ENCODE data around the gene ATG5.

Gene ATG5

DNA sequence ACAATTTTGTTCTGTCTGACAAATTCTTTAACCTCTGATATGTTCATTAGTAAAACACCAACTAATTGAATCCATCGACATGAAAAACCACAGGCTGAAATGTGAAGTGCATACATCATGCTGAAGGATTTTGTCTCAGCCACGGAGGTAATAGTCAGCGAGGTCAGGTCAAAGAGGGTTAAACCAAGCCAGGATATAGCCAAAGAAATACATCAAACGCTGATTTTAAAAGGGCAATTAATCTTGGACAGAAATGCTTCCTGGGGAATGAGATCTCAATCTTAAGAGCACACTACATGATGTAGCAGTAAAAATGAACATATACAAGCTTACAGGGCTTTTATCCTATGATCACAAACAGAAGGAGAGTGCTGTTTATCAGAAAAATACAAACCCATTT lies 132.7 kb downstream of the ATG5 start:
- Histone ChIP-seq H3K27me3 (ENCODE audit: insufficient read depth, low read depth) (no peaks in the 10 kb centered on the region), H3K79me2 (ENCODE audit: insufficient read depth, low read depth) (no peaks in the 10 kb centered on the region), H3K4me1 (ENCODE audit: low read depth, poor library complexity, severe bottlenecking) (peaks cover 10% of the 10 kb centered on the region), H4K20me1 (ENCODE audit: insufficient read depth) (no peaks in the 10 kb centered on the region), H3K27ac (no peak overlapping the region), H3K4me3 (IDR thresholded peaks at IDR 0.05; ENCODE audit: insufficient read depth, low read depth, low read length) (no peak overlapping the region), H3K9ac (no peak overlapping the region), H3K36me3 (ENCODE audit: insufficient read depth) (no peaks in the 10 kb centered on the region), H2AFZ (ENCODE audit: low read depth) (no peak overlapping the region), H3K4me2 (no peak overlapping the region)
- TF ChIP-seq, protein P1, sequence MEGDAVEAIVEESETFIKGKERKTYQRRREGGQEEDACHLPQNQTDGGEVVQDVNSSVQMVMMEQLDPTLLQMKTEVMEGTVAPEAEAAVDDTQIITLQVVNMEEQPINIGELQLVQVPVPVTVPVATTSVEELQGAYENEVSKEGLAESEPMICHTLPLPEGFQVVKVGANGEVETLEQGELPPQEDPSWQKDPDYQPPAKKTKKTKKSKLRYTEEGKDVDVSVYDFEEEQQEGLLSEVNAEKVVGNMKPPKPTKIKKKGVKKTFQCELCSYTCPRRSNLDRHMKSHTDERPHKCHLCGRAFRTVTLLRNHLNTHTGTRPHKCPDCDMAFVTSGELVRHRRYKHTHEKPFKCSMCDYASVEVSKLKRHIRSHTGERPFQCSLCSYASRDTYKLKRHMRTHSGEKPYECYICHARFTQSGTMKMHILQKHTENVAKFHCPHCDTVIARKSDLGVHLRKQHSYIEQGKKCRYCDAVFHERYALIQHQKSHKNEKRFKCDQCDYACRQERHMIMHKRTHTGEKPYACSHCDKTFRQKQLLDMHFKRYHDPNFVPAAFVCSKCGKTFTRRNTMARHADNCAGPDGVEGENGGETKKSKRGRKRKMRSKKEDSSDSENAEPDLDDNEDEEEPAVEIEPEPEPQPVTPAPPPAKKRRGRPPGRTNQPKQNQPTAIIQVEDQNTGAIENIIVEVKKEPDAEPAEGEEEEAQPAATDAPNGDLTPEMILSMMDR (conservative IDR thresholded peaks at IDR 0.05; ENCODE audit: low read depth, low read length) = no peak

DNA sequence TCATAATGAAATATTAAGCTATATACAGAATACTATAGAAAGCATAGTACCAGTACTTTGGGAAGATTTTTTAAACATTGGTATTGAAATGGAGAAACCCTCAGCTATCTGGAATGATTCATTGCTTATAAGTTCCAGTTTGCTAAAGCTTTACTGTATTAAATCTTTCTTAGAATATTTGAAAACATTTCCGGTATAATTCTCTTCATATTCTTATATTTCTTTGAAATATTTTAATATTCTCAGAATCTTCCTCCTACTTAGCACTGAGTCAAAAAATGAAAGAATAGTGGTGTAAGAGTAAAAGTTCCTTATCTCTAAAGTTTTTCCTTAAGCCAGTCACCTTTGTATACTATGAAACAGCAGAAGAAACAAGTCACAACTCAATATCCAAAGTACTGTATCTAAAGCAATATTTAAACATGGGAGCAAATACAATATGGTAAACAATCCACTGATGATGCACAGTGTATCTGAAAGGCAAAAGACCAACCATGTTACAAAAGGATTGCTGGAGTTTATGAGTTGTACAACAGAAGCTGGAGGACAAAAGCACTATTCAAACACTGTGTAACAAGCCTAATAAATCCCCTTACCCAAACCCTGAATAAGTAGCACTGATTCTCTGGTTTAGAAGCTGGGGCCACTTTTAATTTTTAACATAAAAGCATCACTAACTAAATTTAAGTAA lies 137.3 kb downstream of the ATG5 start:
- Histone ChIP-seq H3K27me3 (ENCODE audit: insufficient read depth, low read depth) (no peaks in the 10 kb centered on the region), H3K4me1 (ENCODE audit: low read depth, poor library complexity, severe bottlenecking) (no peaks in the 10 kb centered on the region), H3K36me3 (ENCODE audit: insufficient read depth) (no peaks in the 10 kb centered on the region), H3K27ac (no peak overlapping the region), H3K79me2 (ENCODE audit: insufficient read depth, low read depth) (no peaks in the 10 kb centered on the region), H3K9ac (no peak overlapping the region), H3K4me3 (IDR thresholded peaks at IDR 0.05; ENCODE audit: insufficient read depth, low read depth, low read length) (no peak overlapping the region), H3K4me2 (no peak overlapping the region), H4K20me1 (ENCODE audit: insufficient read depth) (no peaks in the 10 kb centered on the region), H2AFZ (ENCODE audit: low read depth) (no peak overlapping the region)
- TF ChIP-seq, protein P1 (conservative IDR thresholded peaks at IDR 0.05; ENCODE audit: low read depth, low read length) = no peak

DNA sequence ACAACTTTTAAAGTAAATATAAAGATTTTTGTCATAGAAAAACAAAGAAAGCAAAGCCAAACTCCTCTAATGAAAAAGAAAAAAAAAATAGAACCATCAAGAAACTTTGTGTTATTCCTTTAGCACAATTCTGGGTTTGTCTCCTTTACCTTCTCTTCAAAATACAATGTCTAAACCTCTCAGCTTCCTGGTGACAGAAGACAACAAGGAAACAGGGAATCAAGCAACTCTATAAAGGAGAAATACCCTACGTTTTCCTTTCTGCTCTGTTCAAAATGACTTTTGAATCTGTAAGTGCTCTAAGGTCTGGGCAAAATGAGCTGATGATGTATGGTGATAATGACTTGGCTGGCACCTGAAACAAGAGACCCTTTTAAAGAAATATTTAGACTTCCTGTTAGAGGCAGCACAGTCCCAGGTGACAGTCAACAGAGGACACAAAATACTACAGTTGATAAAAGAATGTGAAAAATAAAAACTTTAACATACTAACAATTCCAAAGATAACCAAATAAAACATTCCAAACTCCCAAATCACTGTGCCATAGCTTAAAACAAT lies 138.1 kb downstream of the ATG5 start:
- H3K79me2 ChIP-seq (ENCODE audit: insufficient read depth, low read depth) = no peaks in the 10 kb centered on the region
- TF ChIP-seq, protein P1 (conservative IDR thresholded peaks at IDR 0.05; ENCODE audit: low read depth, low read length) = no peak
- no peaks in the 10 kb centered on the region for H4K20me1 ChIP-seq (ENCODE audit: insufficient read depth)
- H3K36me3 ChIP-seq (ENCODE audit: insufficient read depth) = no peaks in the 10 kb centered on the region
- H3K4me1 ChIP-seq (ENCODE audit: low read depth, poor library complexity, severe bottlenecking) = no peaks in the 10 kb centered on the region
- H3K4me3 ChIP-seq (IDR thresholded peaks at IDR 0.05; ENCODE audit: insufficient read depth, low read depth, low read length) = no peak overlapping the region
- no peak overlapping the region for H3K4me2 ChIP-seq
- no peak overlapping the region for H3K9ac ChIP-seq
- no peak overlapping the region for H2AFZ ChIP-seq (ENCODE audit: low read depth)
- H3K27ac ChIP-seq = no peak overlapping the region
- H3K27me3 ChIP-seq (ENCODE audit: insufficient read depth, low read depth) = no peaks in the 10 kb centered on the region

DNA sequence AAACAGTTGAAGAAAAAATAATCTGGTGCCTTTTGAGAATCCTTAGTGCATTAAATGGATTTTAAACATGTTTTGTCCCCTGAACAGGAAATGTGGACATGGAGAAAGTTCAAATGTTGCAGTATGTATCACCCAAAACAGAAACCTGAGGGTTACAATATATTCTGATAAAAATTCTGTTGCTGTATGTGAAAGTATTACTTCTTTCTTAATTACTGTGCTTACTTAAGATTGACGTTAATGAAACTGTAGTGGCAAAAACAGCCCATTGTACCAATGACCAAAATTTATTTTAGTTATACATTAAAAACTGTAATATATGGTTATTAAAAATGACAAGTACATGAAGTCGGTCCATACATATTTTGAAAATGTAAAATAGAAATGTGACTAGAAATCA lies 138.8 kb downstream of the ATG5 start:
- Histone ChIP-seq H3K4me3 (IDR thresholded peaks at IDR 0.05; ENCODE audit: insufficient read depth, low read depth, low read length) (no peak overlapping the region), H3K4me1 (ENCODE audit: low read depth, poor library complexity, severe bottlenecking) (no peaks in the 10 kb centered on the region), H3K79me2 (ENCODE audit: insufficient read depth, low read depth) (no peaks in the 10 kb centered on the region), H2AFZ (ENCODE audit: low read depth) (no peak overlapping the region), H3K4me2 (no peak overlapping the region), H3K27me3 (ENCODE audit: insufficient read depth, low read depth) (no peaks in the 10 kb centered on the region), H4K20me1 (ENCODE audit: insufficient read depth) (no peaks in the 10 kb centered on the region), H3K9ac (no peak overlapping the region), H3K36me3 (ENCODE audit: insufficient read depth) (no peaks in the 10 kb centered on the region), H3K27ac (no peak overlapping the region)
- TF ChIP-seq, protein P1 (conservative IDR thresholded peaks at IDR 0.05; ENCODE audit: low read depth, low read length) = no peak

All from KMS-11 (cell line).